SU-DHL-6 (cell line): Measurements from ENCODE around the gene NCOA5.

Source experiments
- H2AFZ ChIP-seq: fragments of 200-600 bp; sonication (generic); 2 replicates; pipeline ENCODE4 v1.6.1; 2014; ENCODE audit warnings: low read depth, mild to moderate bottlenecking, moderate library complexity, mixed read lengths, antibody characterized with exemption, low read length; ENCODE audit not compliant: severe bottlenecking
- H3F3A ChIP-seq: fragments of 200-600 bp; shearing (Covaris generic); 2 replicates; pipeline ENCODE4 v1.6.0; 2016; ENCODE audit warnings: antibody characterized with exemption, mild to moderate bottlenecking; ENCODE audit not compliant: insufficient read depth
- H3K27ac ChIP-seq: fragments of 200-600 bp; sonication (generic); 2 replicates; pipeline ENCODE4 v1.5.1; 2016; ENCODE audit warnings: low read depth, mild to moderate bottlenecking, low read length, moderate library complexity, mixed read lengths
- H3K27me3 ChIP-seq: fragments of 200-600 bp; sonication (generic), shearing (Covaris generic); 2 replicates; pipeline ENCODE4 v1.6.0; 2014; ENCODE audit warnings: mild to moderate bottlenecking, low read length
- H3K36me3 ChIP-seq: fragments of 200-600 bp; sonication (generic); 2 replicates; pipeline ENCODE4 v1.6.1; 2014; ENCODE audit warnings: mild to moderate bottlenecking, low read length, mixed read lengths
- H3K4me2 ChIP-seq: fragments of 300-600, 200-600 bp; shearing (Covaris generic), sonication (generic); 2 replicates; pipeline ENCODE4 v1.6.0; 2014; ENCODE audit warnings: low read length, low read depth, mild to moderate bottlenecking; ENCODE audit not compliant: poor library complexity, severe bottlenecking
- H3K4me3 ChIP-seq: fragments of 200-600 bp; sonication (generic); 2 replicates; pipeline ENCODE4 v1.5.1; 2014; ENCODE audit warnings: antibody characterized with exemption, low read length, mild to moderate bottlenecking, mixed read lengths; ENCODE audit not compliant: insufficient read depth, poor library complexity, severe bottlenecking
- H3K79me2 ChIP-seq: fragments of 200-600 bp; sonication (generic); 2 replicates; pipeline ENCODE4 v1.6.1; 2014; ENCODE audit warnings: mild to moderate bottlenecking, low read length, moderate library complexity; ENCODE audit not compliant: insufficient read depth
- H3K9ac ChIP-seq: fragments of 200-600 bp; sonication (generic); 2 replicates; pipeline ENCODE4 v1.7.0; 2014; ENCODE audit warnings: mild to moderate bottlenecking, low read length
- H3K9me2 ChIP-seq: fragments of 200-600 bp; sonication (generic); replicated peaks from 2 replicates; pipeline ENCODE4 v1.6.1; 2014; ENCODE audit warnings: low read length; ENCODE audit not compliant: insufficient read depth
- H3K9me3 ChIP-seq: fragments of 200-600 bp; sonication (generic); 2 replicates; pipeline ENCODE4 v1.6.1; 2014; ENCODE audit warnings: low read length, mixed read lengths; ENCODE audit not compliant: insufficient read depth
- H4K20me1 ChIP-seq: fragments of 200-600 bp; sonication (generic); 2 replicates; pipeline ENCODE4 v1.6.1; 2014; ENCODE audit warnings: low read depth, mild to moderate bottlenecking, antibody characterized with exemption, low read length, moderate library complexity, mixed read lengths
- EZH2phosphoT487 ChIP-seq: fragments of 200-600 bp; sonication (generic), shearing (Covaris generic); conservative IDR thresholded peaks from 2 replicates; pipeline ENCODE4 v1.6.1; 2018; ENCODE audit warnings: mild to moderate bottlenecking, antibody characterized with exemption, low read length, moderate library complexity, mixed read lengths
- TF ChIP-seq, protein P1 (sequence below): fragments of 200-600 bp; sonication (generic); IDR thresholded peaks from one replicate; pipeline ENCODE4 v1.5.1; 2017; ENCODE audit warnings: antibody characterized with exemption, mild to moderate bottlenecking, low read length, moderate library complexity; ENCODE audit not compliant: insufficient read depth, poor library complexity, severe bottlenecking

NCOA5 gene

DNA sequence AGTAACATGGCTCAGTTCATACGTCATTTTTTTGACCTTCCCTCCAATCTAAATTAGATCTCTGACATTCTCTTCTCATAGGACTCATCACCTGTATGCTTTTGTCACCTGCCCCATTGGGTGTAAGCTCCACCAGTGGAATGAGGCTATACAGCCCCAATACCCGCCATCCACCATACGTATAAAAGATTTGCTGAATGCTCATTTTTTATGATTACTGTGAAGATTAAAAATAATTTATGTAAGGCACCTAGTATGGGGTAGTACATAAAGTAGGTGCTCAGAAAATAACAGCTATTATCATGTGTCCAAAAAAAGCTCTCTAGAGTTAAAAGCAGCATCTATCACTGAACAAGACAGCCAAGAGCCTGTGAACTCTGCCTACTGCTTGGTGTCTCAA is 24.1 kb downstream of the NCOA5 start:
- Histone ChIP-seq H3K27me3 (no peaks in the 10 kb centered on the region), H3F3A (peaks cover 3% of the 10 kb centered on the region; the same call in 1 of the 2 replicates), H3K36me3 (peaks cover 11% of the 10 kb centered on the region; the same call in 1 of the 2 replicates), H3K9me3 (no peaks in the 10 kb centered on the region), H3K79me2 (no peaks in the 10 kb centered on the region), H3K4me3 (no peak overlapping the region), H3K27ac (no peak overlapping the region), H3K9ac (no peak overlapping the region), H2AFZ (no peak overlapping the region), H3K9me2 (no peaks in the 10 kb centered on the region), H4K20me1 (no peaks in the 10 kb centered on the region), H3K4me2 (no peak overlapping the region)
- TF ChIP-seq EZH2phosphoT487, result no peak
- TF ChIP-seq, protein P1, sequence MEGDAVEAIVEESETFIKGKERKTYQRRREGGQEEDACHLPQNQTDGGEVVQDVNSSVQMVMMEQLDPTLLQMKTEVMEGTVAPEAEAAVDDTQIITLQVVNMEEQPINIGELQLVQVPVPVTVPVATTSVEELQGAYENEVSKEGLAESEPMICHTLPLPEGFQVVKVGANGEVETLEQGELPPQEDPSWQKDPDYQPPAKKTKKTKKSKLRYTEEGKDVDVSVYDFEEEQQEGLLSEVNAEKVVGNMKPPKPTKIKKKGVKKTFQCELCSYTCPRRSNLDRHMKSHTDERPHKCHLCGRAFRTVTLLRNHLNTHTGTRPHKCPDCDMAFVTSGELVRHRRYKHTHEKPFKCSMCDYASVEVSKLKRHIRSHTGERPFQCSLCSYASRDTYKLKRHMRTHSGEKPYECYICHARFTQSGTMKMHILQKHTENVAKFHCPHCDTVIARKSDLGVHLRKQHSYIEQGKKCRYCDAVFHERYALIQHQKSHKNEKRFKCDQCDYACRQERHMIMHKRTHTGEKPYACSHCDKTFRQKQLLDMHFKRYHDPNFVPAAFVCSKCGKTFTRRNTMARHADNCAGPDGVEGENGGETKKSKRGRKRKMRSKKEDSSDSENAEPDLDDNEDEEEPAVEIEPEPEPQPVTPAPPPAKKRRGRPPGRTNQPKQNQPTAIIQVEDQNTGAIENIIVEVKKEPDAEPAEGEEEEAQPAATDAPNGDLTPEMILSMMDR, result no peak

DNA sequence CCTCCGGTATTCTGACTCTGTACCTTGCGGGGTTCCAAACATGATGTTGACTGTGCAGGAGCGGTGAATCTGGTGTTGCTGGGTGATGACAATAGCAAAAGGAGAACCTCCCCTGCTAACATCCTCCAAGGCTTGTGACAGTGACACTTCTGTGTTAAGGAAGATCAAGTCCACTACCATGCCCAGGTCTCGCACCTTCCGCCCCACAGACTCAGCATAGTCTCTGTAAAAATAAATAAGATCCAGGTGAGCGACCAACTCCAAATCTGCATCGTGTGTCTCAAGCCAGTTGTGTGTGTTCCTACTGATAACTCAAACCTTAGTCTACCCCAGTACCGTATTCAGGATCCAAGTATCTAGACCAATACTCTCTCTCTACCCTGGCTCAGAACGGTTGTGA is 24.8 kb downstream of the NCOA5 start:
- Histone ChIP-seq H3K9me2 (no peaks in the 10 kb centered on the region), H2AFZ (no peak overlapping the region), H3F3A (peaks cover 5% of the 10 kb centered on the region; the same call in 1 of the 2 replicates), H3K27ac (no peak overlapping the region), H3K79me2 (no peaks in the 10 kb centered on the region), H4K20me1 (no peaks in the 10 kb centered on the region), H3K36me3 (peaks cover 11% of the 10 kb centered on the region; the same call in 1 of the 2 replicates), H3K9me3 (no peaks in the 10 kb centered on the region), H3K4me2 (no peak overlapping the region), H3K9ac (no peak overlapping the region), H3K4me3 (no peak overlapping the region), H3K27me3 (no peaks in the 10 kb centered on the region)
- TF ChIP-seq, protein P1, result no peak
- TF ChIP-seq EZH2phosphoT487, result no peak

DNA sequence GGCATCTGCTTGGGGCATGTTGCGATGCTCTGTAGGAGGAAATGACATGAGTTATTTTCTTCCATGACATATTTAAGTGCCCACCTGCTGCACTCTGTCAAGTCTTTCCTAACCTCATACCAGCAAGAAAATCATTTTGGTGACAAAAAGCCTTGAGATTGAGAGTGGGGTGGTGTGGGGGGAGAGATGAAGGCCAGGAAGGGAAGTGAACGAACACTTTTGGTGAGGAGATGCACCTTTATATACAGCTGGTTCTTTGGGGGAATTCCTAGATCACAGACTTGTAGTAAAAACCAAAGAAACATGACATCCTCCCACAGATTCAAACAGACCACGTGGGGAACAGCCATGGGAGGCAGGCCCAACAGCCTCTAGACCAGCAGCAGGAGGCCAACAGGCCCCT is 26.1 kb downstream of the NCOA5 start:
- Histone ChIP-seq H3K27ac (no peak overlapping the region), H3K36me3 (peaks cover 11% of the 10 kb centered on the region; the same call in 1 of the 2 replicates)
- TF ChIP-seq, protein P1, result no peak
- no peak for TF ChIP-seq EZH2phosphoT487

More for the DNA sequence above, 26.1 kb downstream of the NCOA5 start:
- Histone ChIP-seq H4K20me1 (no peaks in the 10 kb centered on the region), H3F3A (peaks cover 5% of the 10 kb centered on the region; the same call in 1 of the 2 replicates), H3K9me3 (no peaks in the 10 kb centered on the region), H3K9me2 (no peaks in the 10 kb centered on the region), H3K79me2 (no peaks in the 10 kb centered on the region), H3K27me3 (no peaks in the 10 kb centered on the region), H2AFZ (no peak overlapping the region), H3K4me2 (no peak overlapping the region), H3K4me3 (no peak overlapping the region), H3K9ac (no peak overlapping the region)
